AG09309 (cell line): Measurements from ENCODE around the gene IKZF1.

ENCODE experiments used
- DNase-seq: peaks from one replicate; pipeline ENCODE4 v3.0.0-alpha.2; 2010; ENCODE audit warnings: low read depth
- H3K4me3 ChIP-seq: 2 replicates; pipeline ENCODE4 v1.5.1; 2011; ENCODE audit warnings: mild to moderate bottlenecking, low read depth, low read length, moderate library complexity; ENCODE audit not compliant: control insufficient read depth
- TF ChIP-seq, protein P1 (sequence below): IDR thresholded peaks from 2 replicates; pipeline ENCODE4 v1.5.1; 2011; ENCODE audit warnings: mild to moderate bottlenecking, low read depth, low read length, inconsistent platforms; ENCODE audit not compliant: insufficient read depth, control insufficient read depth; ENCODE audit errors: missing control alignments

The IKZF1 gene

GRCh38 chr7:50281680-50282445 lies 22.7 kb upstream of the IKZF1 start:
- no peak for DNase-seq
- TF ChIP-seq, protein P1, sequence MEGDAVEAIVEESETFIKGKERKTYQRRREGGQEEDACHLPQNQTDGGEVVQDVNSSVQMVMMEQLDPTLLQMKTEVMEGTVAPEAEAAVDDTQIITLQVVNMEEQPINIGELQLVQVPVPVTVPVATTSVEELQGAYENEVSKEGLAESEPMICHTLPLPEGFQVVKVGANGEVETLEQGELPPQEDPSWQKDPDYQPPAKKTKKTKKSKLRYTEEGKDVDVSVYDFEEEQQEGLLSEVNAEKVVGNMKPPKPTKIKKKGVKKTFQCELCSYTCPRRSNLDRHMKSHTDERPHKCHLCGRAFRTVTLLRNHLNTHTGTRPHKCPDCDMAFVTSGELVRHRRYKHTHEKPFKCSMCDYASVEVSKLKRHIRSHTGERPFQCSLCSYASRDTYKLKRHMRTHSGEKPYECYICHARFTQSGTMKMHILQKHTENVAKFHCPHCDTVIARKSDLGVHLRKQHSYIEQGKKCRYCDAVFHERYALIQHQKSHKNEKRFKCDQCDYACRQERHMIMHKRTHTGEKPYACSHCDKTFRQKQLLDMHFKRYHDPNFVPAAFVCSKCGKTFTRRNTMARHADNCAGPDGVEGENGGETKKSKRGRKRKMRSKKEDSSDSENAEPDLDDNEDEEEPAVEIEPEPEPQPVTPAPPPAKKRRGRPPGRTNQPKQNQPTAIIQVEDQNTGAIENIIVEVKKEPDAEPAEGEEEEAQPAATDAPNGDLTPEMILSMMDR = no peak
- no peak overlapping the region for H3K4me3 ChIP-seq

- no peak for DNase-seq
- no peak overlapping the region for H3K4me3 ChIP-seq
- TF ChIP-seq, protein P1 = no peak
Observed at GRCh38 chr7:50282813-50283605, 21.5 kb upstream of the IKZF1 start.

GRCh38 chr7:50283731-50284130 lies 20.8 kb upstream of the IKZF1 start:
- no peak for DNase-seq
- no peak overlapping the region for H3K4me3 ChIP-seq
- TF ChIP-seq, protein P1 = no peak

- TF ChIP-seq, protein P1 = no peak
- no peak for DNase-seq
Observed at GRCh38 chr7:50284296-50284695, 20.2 kb upstream of the IKZF1 start.

DNA sequence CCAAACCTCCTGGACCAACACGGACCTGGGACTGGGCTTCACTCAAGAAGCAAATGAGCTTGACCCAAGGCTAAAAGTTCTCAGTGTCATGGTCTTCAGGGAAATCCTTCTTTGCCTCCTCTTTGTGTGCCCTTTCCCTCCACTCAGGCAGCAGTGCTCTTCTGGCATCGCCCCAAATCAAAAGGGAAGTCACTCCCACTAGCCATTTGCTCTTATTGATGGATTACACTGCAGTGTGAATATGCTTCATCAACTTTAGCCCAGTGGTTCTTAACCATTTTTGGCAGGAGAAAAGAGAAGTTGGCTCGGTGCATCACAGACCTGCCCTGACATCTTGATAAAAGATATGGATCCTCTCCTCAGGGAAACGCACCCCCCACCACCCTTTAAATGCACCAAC lies 19.2 kb upstream of the IKZF1 start:
- TF ChIP-seq, protein P1 = no peak
- H3K4me3 ChIP-seq = no peak overlapping the region
- no peak for DNase-seq

More at GRCh38 chr7:50284296-50284695, 20.2 kb upstream of the IKZF1 start:
- H3K4me3 ChIP-seq = no peak overlapping the region

GRCh38 chr7:50287129-50287528 lies 17.4 kb upstream of the IKZF1 start:
- no peak for DNase-seq
- TF ChIP-seq, protein P1 = no peak
- H3K4me3 ChIP-seq = no peak overlapping the region
